Activated B cell treated with CpG ODN at 0.5 μM for 24 hours (primary cell): ENCODE results near the gene LUC7L. TPM values are rescaled to one million over a fixed set of nuclear protein-coding genes. Genes with fewer than 3 reads are reported as not detected.

ENCODE experiments used
- ATAC-seq: fragments of 200-7000 bp; cut with Tn5 transposase; one replicate; pipeline ENCODE4 v1.10.0; 2021; ENCODE audit warnings: low read depth, mild to moderate bottlenecking, moderate library complexity
- CTCF ChIA-PET: fragments of 350-600 bp; sonication (Branson Sonifier 250); formaldehyde crosslinking; loops from one replicate; lab custom pipeline; 2021; ENCODE audit warnings: antibody characterized with exemption; lab: Charles Lee
- POLR2A ChIA-PET: fragments of 350-600 bp; sonication (Branson Sonifier 250); formaldehyde crosslinking; loops from one replicate; lab custom pipeline; 2021; ENCODE audit warnings: antibody characterized with exemption; lab: Charles Lee
- DNase-seq: peaks from one replicate; pipeline ENCODE4 v3.0.0; 2022
- H3K27ac Mint-ChIP-seq: one replicate; pipeline ENCODE4 v1.8.0; 2020; ENCODE audit warnings: mixed read lengths
- H3K27me3 Mint-ChIP-seq: one replicate; pipeline ENCODE4 v1.8.0; 2021; ENCODE audit warnings: mixed read lengths
- H3K36me3 Mint-ChIP-seq: one replicate; pipeline ENCODE4 v1.8.0; 2021; ENCODE audit warnings: low read depth, mixed read lengths
- H3K4me1 Mint-ChIP-seq: one replicate; pipeline ENCODE4 v1.8.0; 2021; ENCODE audit warnings: mixed read lengths
- H3K4me3 Mint-ChIP-seq: one replicate; pipeline ENCODE4 v1.8.0; 2020; ENCODE audit warnings: mild to moderate bottlenecking, mixed read lengths
- H3K9me3 Mint-ChIP-seq: one replicate; pipeline ENCODE4 v1.8.0; 2020; ENCODE audit warnings: mixed read lengths
- intact Hi-C: fragments of 100-400 bp; cut with micrococcal nuclease; formaldehyde crosslinking; loops from one replicate; pipeline ENCODE4 v1.15.1; 2024
- total RNA-seq: library from RNA; stranded (reverse); gene quantifications from 2 replicates; pipeline ENCODE4 v1.2.3, GENCODE V29; 2022
- TF ChIP-seq, protein P1 (sequence below): fragments of 200-600 bp; IDR thresholded peaks from one replicate; pipeline ENCODE4 v1.8.0; 2022; ENCODE audit warnings: antibody characterized with exemption, mild to moderate bottlenecking

Gene LUC7L
- total RNA-seq, 1 donor from 2014 or later, result 100 TPM

DNA sequence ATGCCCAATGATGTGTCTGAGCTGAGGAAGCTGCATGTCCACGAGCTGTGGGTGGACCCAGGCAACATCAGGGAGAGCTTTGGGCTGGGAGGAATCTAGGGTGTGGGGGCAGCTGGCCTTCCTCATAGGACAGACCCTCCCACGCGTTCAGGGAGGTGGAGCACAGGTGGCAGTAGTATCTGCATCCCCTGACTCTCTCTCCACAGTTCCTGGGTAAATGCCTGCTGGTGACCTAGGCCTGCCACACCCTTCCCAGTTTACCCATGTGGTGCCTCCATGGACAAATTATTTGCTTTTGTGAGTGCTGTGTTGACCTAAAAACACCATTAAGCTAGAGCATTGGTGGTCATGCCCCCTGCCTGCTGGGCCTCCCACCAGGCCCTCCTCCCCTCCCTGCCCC is 60.2 kb downstream of the LUC7L start:
- intact Hi-C loops, result no loop called here
- no peak overlapping the region for H3K27ac Mint-ChIP-seq
- H3K9me3 Mint-ChIP-seq, result no peaks in the 10 kb centered on the region
- CTCF ChIA-PET, result no interaction called here
- TF ChIP-seq, protein P1, sequence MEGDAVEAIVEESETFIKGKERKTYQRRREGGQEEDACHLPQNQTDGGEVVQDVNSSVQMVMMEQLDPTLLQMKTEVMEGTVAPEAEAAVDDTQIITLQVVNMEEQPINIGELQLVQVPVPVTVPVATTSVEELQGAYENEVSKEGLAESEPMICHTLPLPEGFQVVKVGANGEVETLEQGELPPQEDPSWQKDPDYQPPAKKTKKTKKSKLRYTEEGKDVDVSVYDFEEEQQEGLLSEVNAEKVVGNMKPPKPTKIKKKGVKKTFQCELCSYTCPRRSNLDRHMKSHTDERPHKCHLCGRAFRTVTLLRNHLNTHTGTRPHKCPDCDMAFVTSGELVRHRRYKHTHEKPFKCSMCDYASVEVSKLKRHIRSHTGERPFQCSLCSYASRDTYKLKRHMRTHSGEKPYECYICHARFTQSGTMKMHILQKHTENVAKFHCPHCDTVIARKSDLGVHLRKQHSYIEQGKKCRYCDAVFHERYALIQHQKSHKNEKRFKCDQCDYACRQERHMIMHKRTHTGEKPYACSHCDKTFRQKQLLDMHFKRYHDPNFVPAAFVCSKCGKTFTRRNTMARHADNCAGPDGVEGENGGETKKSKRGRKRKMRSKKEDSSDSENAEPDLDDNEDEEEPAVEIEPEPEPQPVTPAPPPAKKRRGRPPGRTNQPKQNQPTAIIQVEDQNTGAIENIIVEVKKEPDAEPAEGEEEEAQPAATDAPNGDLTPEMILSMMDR, result no peak
- no peak for DNase-seq
- H3K4me1 Mint-ChIP-seq, result peaks cover 17% of the 10 kb centered on the region
- POLR2A ChIA-PET, result no interaction called here
- no peaks in the 10 kb centered on the region for H3K36me3 Mint-ChIP-seq
- ATAC-seq, result no peak
- peaks cover 39% of the 10 kb centered on the region for H3K27me3 Mint-ChIP-seq
- no peak overlapping the region for H3K4me3 Mint-ChIP-seq

DNA sequence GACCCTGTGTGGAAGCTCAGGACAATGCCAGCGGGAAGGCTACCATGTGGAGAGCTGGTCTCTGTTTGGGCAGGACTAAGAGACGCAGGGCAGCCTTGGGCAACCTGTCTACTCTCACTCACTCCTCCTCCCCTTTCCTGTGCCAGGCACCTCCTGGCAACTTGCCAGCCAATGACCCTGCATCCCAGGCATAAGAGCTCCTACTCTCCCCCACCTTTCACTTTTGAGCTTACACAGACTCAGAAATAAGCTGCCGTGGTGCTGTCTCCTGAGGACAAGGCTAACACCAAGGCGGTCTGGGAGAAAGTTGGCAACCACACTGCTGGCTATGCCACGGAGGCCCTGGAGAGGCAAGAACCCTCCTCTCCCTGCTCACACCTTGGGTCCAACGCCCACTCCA is 60.8 kb downstream of the LUC7L start:
- DNase-seq (no peak), ATAC-seq (no peak)
- Mint-ChIP-seq H3K36me3 (no peaks in the 10 kb centered on the region), H3K4me1 (peaks cover 14% of the 10 kb centered on the region), H3K27ac (no peak overlapping the region), H3K27me3 (peaks cover 36% of the 10 kb centered on the region), H3K4me3 (no peak overlapping the region), H3K9me3 (no peaks in the 10 kb centered on the region)
- ChIA-PET POLR2A (no interaction called here), CTCF (no interaction called here)
- intact Hi-C loops, result no loop called here
- TF ChIP-seq, protein P1, result no peak

DNA sequence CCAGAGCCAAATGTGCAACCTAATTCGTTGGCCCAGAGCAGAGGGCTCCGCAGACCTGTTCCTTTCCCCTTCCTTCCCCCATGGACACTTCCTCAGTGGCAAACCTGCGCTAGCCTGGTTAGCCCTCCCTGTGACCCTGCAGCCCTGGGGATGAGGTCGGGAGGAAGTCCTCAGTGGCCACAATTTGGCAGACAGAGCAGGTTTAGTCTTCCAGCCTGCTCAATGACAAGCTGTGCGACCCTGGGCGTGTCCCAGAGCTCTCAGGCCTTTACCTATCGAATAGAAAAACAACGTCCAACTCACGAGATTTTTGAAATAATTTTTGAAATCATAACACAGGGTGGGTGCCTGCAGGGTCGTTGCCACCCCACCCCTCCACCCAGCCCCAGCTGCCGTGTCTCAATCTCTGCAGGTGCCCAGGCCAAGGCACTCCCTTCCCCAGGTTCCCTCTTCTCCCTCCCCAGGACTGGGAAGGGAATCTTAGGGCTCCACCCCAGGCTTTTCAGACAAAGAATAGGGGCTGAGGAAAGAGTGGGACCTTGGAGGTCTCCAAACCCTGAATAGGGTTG is 62.0 kb downstream of the LUC7L start:
- intact Hi-C loops, result no loop called here
- H3K27me3 Mint-ChIP-seq, result peaks cover 39% of the 10 kb centered on the region
- ChIA-PET CTCF (no interaction called here), POLR2A (interaction anchor here (0.7 kb wide), 1 partner anchor 57 kb away, joined by 3 read pairs; no protein-coding TSS in a partner anchor)
- H3K9me3 Mint-ChIP-seq, result no peaks in the 10 kb centered on the region
- H3K27ac Mint-ChIP-seq, result no peak overlapping the region
- H3K4me1 Mint-ChIP-seq, result peaks cover 14% of the 10 kb centered on the region
- DNase-seq (no peak), ATAC-seq (no peak)
- no peaks in the 10 kb centered on the region for H3K36me3 Mint-ChIP-seq
- TF ChIP-seq, protein P1, result no peak
- no peak overlapping the region for H3K4me3 Mint-ChIP-seq

DNA sequence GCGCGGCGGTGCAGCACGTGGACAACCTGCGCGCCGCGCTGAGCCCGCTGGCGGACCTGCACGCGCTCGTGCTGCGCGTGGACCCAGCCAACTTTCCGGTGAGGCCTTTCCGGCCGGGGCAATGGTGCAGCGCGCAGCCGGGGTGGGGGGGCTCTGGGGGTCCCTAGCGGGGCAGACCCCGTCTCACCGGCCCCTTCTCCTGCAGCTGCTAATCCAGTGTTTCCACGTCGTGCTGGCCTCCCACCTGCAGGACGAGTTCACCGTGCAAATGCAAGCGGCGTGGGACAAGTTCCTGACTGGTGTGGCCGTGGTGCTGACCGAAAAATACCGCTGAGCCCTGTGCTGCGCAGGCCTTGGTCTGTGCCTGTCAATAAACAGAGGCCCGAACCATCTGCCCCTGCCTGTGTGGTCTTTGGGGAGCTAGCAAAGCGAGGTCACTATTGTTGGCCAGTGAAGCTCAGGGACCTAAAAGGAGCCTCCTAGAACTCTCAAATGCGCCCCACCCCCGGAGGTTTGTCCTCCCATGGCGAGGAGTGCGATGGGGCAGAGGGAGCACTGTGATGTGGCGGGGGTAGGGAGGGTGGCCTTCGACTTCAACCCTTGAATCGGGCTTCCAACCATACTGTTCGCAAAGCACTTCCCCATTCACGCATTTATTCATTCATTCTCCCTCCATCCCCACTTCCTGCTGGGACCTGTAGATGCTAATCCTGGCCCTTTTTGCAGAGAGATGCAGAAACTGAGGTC is 62.7 kb downstream of the LUC7L start:
- ATAC-seq (no peak), DNase-seq (no peak)
- intact Hi-C loops, result no loop called here
- Mint-ChIP-seq H3K27ac (no peak overlapping the region), H3K9me3 (no peaks in the 10 kb centered on the region), H3K4me3 (no peak overlapping the region), H3K27me3 (peaks cover 38% of the 10 kb centered on the region), H3K36me3 (no peaks in the 10 kb centered on the region), H3K4me1 (peaks cover 14% of the 10 kb centered on the region)
- CTCF ChIA-PET, result no interaction called here
- POLR2A ChIA-PET, result interaction anchor here (0.6 kb wide), 1 partner anchor 422 kb away, joined by 3 read pairs; no protein-coding TSS in a partner anchor
- TF ChIP-seq, protein P1, result no peak

DNA sequence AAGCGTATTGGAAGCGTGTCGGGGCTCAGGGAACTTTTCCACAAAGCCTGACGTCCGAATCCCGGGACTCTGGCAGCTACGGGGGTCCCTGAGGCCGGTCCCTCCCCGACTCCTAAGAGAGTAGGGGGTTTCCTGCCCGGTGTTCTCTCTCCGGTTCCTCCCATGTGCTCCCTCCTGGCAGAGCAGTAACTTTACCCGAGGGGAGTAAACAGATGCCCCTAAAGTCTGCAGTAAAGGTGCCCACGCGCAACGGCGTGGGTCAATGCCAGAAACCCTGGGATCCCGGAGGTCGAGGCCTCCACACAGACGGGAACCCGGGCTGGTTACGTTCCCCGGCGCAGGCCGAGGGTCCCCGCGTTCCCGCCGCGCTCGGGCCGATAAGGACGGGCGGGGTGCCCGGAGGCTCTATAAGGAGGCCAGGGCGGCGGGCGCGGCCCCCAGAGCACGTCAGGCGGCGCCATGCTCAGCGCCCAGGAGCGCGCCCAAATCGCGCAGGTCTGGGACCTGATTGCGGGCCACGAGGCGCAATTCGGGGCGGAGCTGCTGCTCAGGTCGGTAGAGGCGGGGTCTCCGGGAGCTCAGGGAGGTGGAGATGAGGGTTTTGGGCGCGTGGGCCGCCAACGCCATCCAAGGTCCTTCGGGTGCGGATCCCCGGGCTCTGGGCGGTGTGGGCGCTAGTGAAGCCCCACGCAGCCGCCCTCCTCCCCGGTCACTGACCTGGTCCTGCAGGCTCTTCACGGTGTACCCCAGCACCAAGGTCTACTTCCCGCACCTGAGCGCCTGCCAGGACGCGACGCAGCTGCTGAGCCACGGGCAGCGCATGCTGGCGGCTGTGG is 63.5 kb downstream of the LUC7L start, which contains the start of gene HBM:
Gene HBM, plus strand, starts transcription at position 440 of the 836 bp plus-strand sequence. Its CDS starts 20 bp downstream, at position 460.
- Mint-ChIP-seq H3K4me3 (peak within 1 kb of the TSS; percentile 38), H3K36me3 (no peaks in the 10 kb centered on the region), H3K4me1 (peaks cover 14% of the 10 kb centered on the region), H3K27ac (no peak within 1 kb of the TSS), H3K27me3 (peaks cover 40% of the 10 kb centered on the region), H3K9me3 (no peaks in the 10 kb centered on the region)
- DNase-seq (no peak), ATAC-seq (peak; percentile 17)
- CTCF ChIA-PET, result no interaction called here
- intact Hi-C loops, result no loop called here
- TF ChIP-seq, protein P1, result no peak
- POLR2A ChIA-PET, result interaction anchor here (0.6 kb wide), 1 partner anchor 422 kb away, joined by 3 read pairs; no protein-coding TSS in a partner anchor
